SK-N-SH (cell line): ENCODE measurements around the gene FRMPD4. TPM values are rescaled to one million over a fixed set of nuclear protein-coding genes. Genes with fewer than 3 reads are reported as not detected.

ENCODE experiments used
- CTCF ChIA-PET: fragments of 300-600, 350-600 bp; formaldehyde crosslinking; extraction: SDS; loops from one replicate; lab custom pipeline; 2021; lab: Yijun Ruan, JAX
- POLR2A ChIA-PET: fragments of 350-600 bp; sonication (Branson Sonifier 250); formaldehyde crosslinking; extraction: SDS; loops from one replicate; lab custom pipeline; 2020; ENCODE audit warnings: antibody characterized with exemption, inconsistent platforms; lab: Yijun Ruan, JAX
- DNase-seq: peaks from one replicate; pipeline ENCODE4 v3.0.0; 2012
- H2AFZ ChIP-seq: fragments of 200-600 bp; sonication (generic); 2 replicates; pipeline ENCODE4 v1.8.1; 2016; ENCODE audit warnings: antibody characterized with exemption, mild to moderate bottlenecking, low read depth
- H3F3A ChIP-seq: fragments of 200-600 bp; sonication (generic); replicated peaks from 2 replicates; pipeline ENCODE3; 2016; ENCODE audit warnings: antibody characterized with exemption, mild to moderate bottlenecking; ENCODE audit not compliant: insufficient read depth
- H3K27ac ChIP-seq, 2 experiments: fragments of 200-500 bp in 1 of 2; fragments of 200-600 bp in 1 of 2; sonication (Bioruptor generic) in 1 of 2; sonication (generic), shearing (Covaris generic) in 1 of 2; 2 replicates each; pipeline versions ENCODE4 v1.5.1 to v1.6.1; 2014 to 2016; ENCODE audit warnings: low read depth in 2 of 2, inconsistent platforms in 1 of 2, low read length in 1 of 2, mild to moderate bottlenecking in 1 of 2, mixed read lengths in 1 of 2
- H3K27me3 ChIP-seq: fragments of 200-600 bp; sonication (generic), shearing (Covaris generic); 2 replicates; pipeline ENCODE4 v1.6.1; 2016; ENCODE audit warnings: mixed run types; ENCODE audit not compliant: insufficient read depth
- H3K36me3 ChIP-seq, 2 experiments: fragments of 200-500 bp in 1 of 2; fragments of 200-600 bp in 1 of 2; sonication (Bioruptor generic) in 1 of 2; sonication (generic) in 1 of 2; replicated peaks in 1 of 2; 2 replicates each; pipeline versions ENCODE3 to v1.5.1; 2014 to 2016; ENCODE audit warnings: low read length in 1 of 2, mild to moderate bottlenecking in 1 of 2; ENCODE audit not compliant: insufficient read depth in 2 of 2, control insufficient read depth in 1 of 2
- H3K4me1 ChIP-seq, 2 experiments: fragments of 200-500 bp in 1 of 2; fragments of 200-600 bp in 1 of 2; sonication (Bioruptor generic) in 1 of 2; sonication (generic), shearing (Covaris generic) in 1 of 2; 2 replicates each; pipeline versions ENCODE4 v1.5.1 to v1.6.1; 2014 to 2016; ENCODE audit warnings: low read depth in 1 of 2, low read length in 1 of 2, mixed run types in 1 of 2; ENCODE audit not compliant: insufficient read depth in 2 of 2, control insufficient read depth in 1 of 2
- H3K4me2 ChIP-seq: fragments of 200-600 bp; sonication (generic), shearing (Covaris generic); 2 replicates; pipeline ENCODE4 v1.6.1; 2017; ENCODE audit warnings: mixed run types
- H3K4me3 ChIP-seq, 2 experiments: fragments of 200-500 bp in 1 of 2; fragments of 200-600 bp in 1 of 2; sonication (Bioruptor generic) in 1 of 2; sonication (generic), shearing (Covaris generic) in 1 of 2; 2 replicates each; pipeline versions ENCODE4 v1.5.1 to v1.8.1; 2014 to 2016; ENCODE audit warnings: low read depth in 2 of 2, inconsistent platforms in 1 of 2, low read length in 1 of 2, mild to moderate bottlenecking in 1 of 2, mixed read lengths in 1 of 2, moderate library complexity in 1 of 2
- H3K79me2 ChIP-seq: fragments of 200-600 bp; sonication (generic); 2 replicates; pipeline ENCODE4 v1.8.1; 2017; ENCODE audit warnings: mild to moderate bottlenecking; ENCODE audit not compliant: insufficient read depth
- H3K9ac ChIP-seq: fragments of 200-600 bp; sonication (generic); 2 replicates; pipeline ENCODE4 v1.6.1; 2017; ENCODE audit warnings: mixed run types
- H3K9me2 ChIP-seq: fragments of 200-600 bp; sonication (generic); 2 replicates; pipeline ENCODE4 v1.6.1; 2017; ENCODE audit warnings: mixed run types
- H3K9me3 ChIP-seq: fragments of 200-600 bp; sonication (generic); 2 replicates; pipeline ENCODE4 v1.6.1; 2017; ENCODE audit warnings: mixed run types, mild to moderate bottlenecking, moderate library complexity
- H4K20me1 ChIP-seq: fragments of 200-600 bp; sonication (generic); 2 replicates; pipeline ENCODE4 v1.6.1; 2017; ENCODE audit warnings: mild to moderate bottlenecking, mixed run types; ENCODE audit not compliant: insufficient read depth
- CHD2 ChIP-seq: fragments of 150-350 bp; IDR thresholded peaks from 2 replicates; pipeline ENCODE4 v1.6.1; 2018; ENCODE audit warnings: low read length; ENCODE audit not compliant: partially characterized antibody
- EP300 ChIP-seq, 2 experiments: IDR thresholded peaks; 2 replicates each; pipeline versions ENCODE4 v1.4.0 to v1.6.1; 2012; ENCODE audit warnings: borderline replicate concordance in 1 of 2, low read depth in 1 of 2, low read length in 1 of 2
- EZH2phosphoT487 ChIP-seq: fragments of 200-600 bp; sonication (generic); IDR thresholded peaks from 2 replicates; pipeline ENCODE4 v1.6.1; 2017; ENCODE audit warnings: low read depth, mixed run types, mild to moderate bottlenecking, antibody characterized with exemption, moderate library complexity, borderline replicate concordance
- FOSL2 ChIP-seq: IDR thresholded peaks from 2 replicates; pipeline ENCODE4 v1.4.0; 2012; ENCODE audit warnings: low read depth, mild to moderate bottlenecking, moderate library complexity, borderline replicate concordance
- FOXJ3 ChIP-seq: sonication (generic); formaldehyde crosslinking; IDR thresholded peaks from 2 replicates; pipeline ENCODE4 v1.5.1; 2020; ENCODE audit warnings: mild to moderate bottlenecking, missing genetic modification reagents
- FOXM1 ChIP-seq: IDR thresholded peaks from 2 replicates; pipeline ENCODE4 v1.4.0; 2012; ENCODE audit warnings: low read depth, mild to moderate bottlenecking
- JUND ChIP-seq: IDR thresholded peaks from 2 replicates; pipeline ENCODE4 v1.4.0; 2012
- MEF2A ChIP-seq: IDR thresholded peaks from 2 replicates; pipeline ENCODE4 v1.4.0; 2012; ENCODE audit warnings: low read depth, borderline replicate concordance
- MXI1 ChIP-seq: IDR thresholded peaks from 2 replicates; pipeline ENCODE4 v1.6.1; 2012; ENCODE audit warnings: mild to moderate bottlenecking, low read depth, low read length, improper control_type of control experiment
- NFIC ChIP-seq: IDR thresholded peaks from 2 replicates; pipeline ENCODE4 v1.4.0; 2012; ENCODE audit warnings: borderline replicate concordance
- NRF1 ChIP-seq: IDR thresholded peaks from 2 replicates; pipeline ENCODE4 v1.6.1; 2012; ENCODE audit warnings: low read depth, mild to moderate bottlenecking, low read length
- PBX3 ChIP-seq: IDR thresholded peaks from 2 replicates; pipeline ENCODE4; 2012
- RCOR1 ChIP-seq: fragments of 150-350 bp; IDR thresholded peaks from 2 replicates; pipeline ENCODE4 v1.6.1; 2017; ENCODE audit warnings: antibody characterized with exemption, low read length
- SIN3A ChIP-seq: IDR thresholded peaks from 2 replicates; pipeline ENCODE4 v1.6.1; 2012; ENCODE audit warnings: low read depth, mild to moderate bottlenecking, low read length, moderate library complexity, borderline replicate concordance
- TAF1 ChIP-seq: IDR thresholded peaks from 2 replicates; pipeline ENCODE4 v1.6.1; 2012; ENCODE audit warnings: low read depth, mild to moderate bottlenecking, low read length, moderate library complexity, borderline replicate concordance
- TCF12 ChIP-seq: IDR thresholded peaks from 2 replicates; pipeline ENCODE4 v1.4.0; 2012
- TEAD4 ChIP-seq: IDR thresholded peaks from 2 replicates; pipeline ENCODE4 v1.4.0; 2012; ENCODE audit warnings: mild to moderate bottlenecking, borderline replicate concordance; ENCODE audit not compliant: insufficient read depth
- USF1 ChIP-seq: IDR thresholded peaks from 2 replicates; pipeline ENCODE4 v1.4.0; 2012; ENCODE audit warnings: low read depth, borderline replicate concordance
- WGBS: methylation state at CpG from one replicate; pipeline ENCODE4 v1.1.6; 2017; ENCODE audit warnings: low lambda C conversion rate; 5-methylcytosine and 5-hydroxymethylcytosine counted together
- polyA plus RNA-seq, 3 experiments: library from polyadenylated mRNA; depleted of rRNA; stranded (reverse); fragments of >200 nt; gene quantifications; 2 replicates each; pipeline ENCODE4 v1.2.3, GENCODE V29; 2012
- TF ChIP-seq, protein P1 (sequence below): IDR thresholded peaks from 2 replicates; pipeline ENCODE4 v1.4.0; 2012; ENCODE audit warnings: low read depth
- TF ChIP-seq, protein P2 (sequence below): fragments of 150-350 bp; IDR thresholded peaks from 2 replicates; pipeline ENCODE4 v1.6.1; 2017; ENCODE audit warnings: antibody characterized with exemption, low read length, low read depth, borderline replicate concordance
- TF ChIP-seq, protein P3 (sequence below): IDR thresholded peaks from 2 replicates; pipeline ENCODE4 v1.6.1; 2012; ENCODE audit warnings: mild to moderate bottlenecking, low read depth, low read length, moderate library complexity

FRMPD4 gene
- polyA plus RNA-seq, 1 of the 3 experiments (the other 2 are of a cell fraction), result not detected

DNA sequence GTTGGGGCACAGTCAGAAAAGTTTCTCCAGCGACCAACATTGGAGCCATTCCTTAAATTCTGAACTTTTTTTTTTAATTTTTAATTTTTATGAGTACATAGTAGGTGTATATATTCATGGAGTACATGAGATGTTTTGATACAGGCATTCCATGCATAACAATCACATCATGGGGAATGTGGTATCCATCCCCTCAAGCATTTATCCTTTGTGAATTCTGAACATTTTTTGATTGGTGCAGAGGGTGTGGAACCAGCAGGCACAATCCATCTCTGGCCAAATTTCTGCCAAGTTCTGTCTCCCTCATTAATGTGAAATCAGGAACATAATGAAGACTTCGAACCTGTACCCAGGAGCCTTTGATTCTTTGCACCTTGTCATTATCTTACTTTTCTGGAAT, 267.0 kb downstream of the FRMPD4 start:
- no peak overlapping the region for H3K27ac ChIP-seq
- H3K79me2 ChIP-seq, result no peaks in the 10 kb centered on the region
- no peaks in the 10 kb centered on the region for H3K36me3 ChIP-seq
- TF ChIP-seq FOSL2, result no peak
- no peak for TF ChIP-seq CHD2
- TF ChIP-seq TEAD4, result no peak
- TF ChIP-seq TCF12, result no peak
- no peak for TF ChIP-seq USF1
- TF ChIP-seq FOXJ3 (CRISPR knock-in tag), result no peak
- no peak for TF ChIP-seq JUND
- TF ChIP-seq NRF1, result no peak
- no peak for TF ChIP-seq EZH2phosphoT487
- no peak for TF ChIP-seq TAF1
- TF ChIP-seq FOXM1, result no peak
- no peak for TF ChIP-seq RCOR1
- TF ChIP-seq MXI1, result no peak
- TF ChIP-seq, protein P1, sequence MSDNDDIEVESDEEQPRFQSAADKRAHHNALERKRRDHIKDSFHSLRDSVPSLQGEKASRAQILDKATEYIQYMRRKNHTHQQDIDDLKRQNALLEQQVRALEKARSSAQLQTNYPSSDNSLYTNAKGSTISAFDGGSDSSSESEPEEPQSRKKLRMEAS, result no peak
- no peak for TF ChIP-seq PBX3
- TF ChIP-seq, protein P2, sequence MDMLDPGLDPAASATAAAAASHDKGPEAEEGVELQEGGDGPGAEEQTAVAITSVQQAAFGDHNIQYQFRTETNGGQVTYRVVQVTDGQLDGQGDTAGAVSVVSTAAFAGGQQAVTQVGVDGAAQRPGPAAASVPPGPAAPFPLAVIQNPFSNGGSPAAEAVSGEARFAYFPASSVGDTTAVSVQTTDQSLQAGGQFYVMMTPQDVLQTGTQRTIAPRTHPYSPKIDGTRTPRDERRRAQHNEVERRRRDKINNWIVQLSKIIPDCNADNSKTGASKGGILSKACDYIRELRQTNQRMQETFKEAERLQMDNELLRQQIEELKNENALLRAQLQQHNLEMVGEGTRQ, result no peak
- no peak for TF ChIP-seq MEF2A
- 3% methylated on average over 2 of the region's 2 CpGs for WGBS
- H3K4me2 ChIP-seq, result no peak overlapping the region
- H3K4me3 ChIP-seq, result no peak overlapping the region
- H3F3A ChIP-seq, result no peaks in the 10 kb centered on the region
- H3K9me3 ChIP-seq, result no peaks in the 10 kb centered on the region
- peaks cover 11% of the 10 kb centered on the region; the same call in 1 of the 2 replicates for H3K27me3 ChIP-seq
- POLR2A ChIA-PET, result no interaction called here
- H3K9me2 ChIP-seq, result no peaks in the 10 kb centered on the region
- H3K4me1 ChIP-seq, result no peaks in the 10 kb centered on the region
- H4K20me1 ChIP-seq, result no peaks in the 10 kb centered on the region
- H3K9ac ChIP-seq, result no peak overlapping the region
- no peak for DNase-seq
- no peak overlapping the region for H2AFZ ChIP-seq
- CTCF ChIA-PET, result no interaction called here

GRCh38 chrX:12410523-12410922, 272.2 kb downstream of the FRMPD4 start:
- Histone ChIP-seq H3K9me2 (no peaks in the 10 kb centered on the region), H3K4me3 (no peak overlapping the region), H3K27ac (no peak overlapping the region), H3K27me3 (peaks cover 19% of the 10 kb centered on the region; the same call in 1 of the 2 replicates), H2AFZ (no peak overlapping the region), H3K9me3 (no peaks in the 10 kb centered on the region), H3K4me2 (no peak overlapping the region), H3K9ac (no peak overlapping the region), H4K20me1 (no peaks in the 10 kb centered on the region), H3K79me2 (no peaks in the 10 kb centered on the region), H3K36me3 (no peaks in the 10 kb centered on the region), H3K4me1 (no peaks in the 10 kb centered on the region), H3F3A (no peaks in the 10 kb centered on the region)
- POLR2A ChIA-PET, result no interaction called here
- WGBS, result 7% methylated on average over 6 of the region's 6 CpGs
- DNase-seq, result no peak
- CTCF ChIA-PET, result no interaction called here
- TF ChIP-seq NFIC (no peak), EP300 (IDR thresholded peaks at IDR 0.05; ENCODE audit: borderline replicate concordance in 1 of 2, low read depth in 1 of 2, low read length in 1 of 2) (no peak), SIN3A (no peak), EZH2phosphoT487 (no peak), TAF1 (no peak)
- TF ChIP-seq, protein P3, sequence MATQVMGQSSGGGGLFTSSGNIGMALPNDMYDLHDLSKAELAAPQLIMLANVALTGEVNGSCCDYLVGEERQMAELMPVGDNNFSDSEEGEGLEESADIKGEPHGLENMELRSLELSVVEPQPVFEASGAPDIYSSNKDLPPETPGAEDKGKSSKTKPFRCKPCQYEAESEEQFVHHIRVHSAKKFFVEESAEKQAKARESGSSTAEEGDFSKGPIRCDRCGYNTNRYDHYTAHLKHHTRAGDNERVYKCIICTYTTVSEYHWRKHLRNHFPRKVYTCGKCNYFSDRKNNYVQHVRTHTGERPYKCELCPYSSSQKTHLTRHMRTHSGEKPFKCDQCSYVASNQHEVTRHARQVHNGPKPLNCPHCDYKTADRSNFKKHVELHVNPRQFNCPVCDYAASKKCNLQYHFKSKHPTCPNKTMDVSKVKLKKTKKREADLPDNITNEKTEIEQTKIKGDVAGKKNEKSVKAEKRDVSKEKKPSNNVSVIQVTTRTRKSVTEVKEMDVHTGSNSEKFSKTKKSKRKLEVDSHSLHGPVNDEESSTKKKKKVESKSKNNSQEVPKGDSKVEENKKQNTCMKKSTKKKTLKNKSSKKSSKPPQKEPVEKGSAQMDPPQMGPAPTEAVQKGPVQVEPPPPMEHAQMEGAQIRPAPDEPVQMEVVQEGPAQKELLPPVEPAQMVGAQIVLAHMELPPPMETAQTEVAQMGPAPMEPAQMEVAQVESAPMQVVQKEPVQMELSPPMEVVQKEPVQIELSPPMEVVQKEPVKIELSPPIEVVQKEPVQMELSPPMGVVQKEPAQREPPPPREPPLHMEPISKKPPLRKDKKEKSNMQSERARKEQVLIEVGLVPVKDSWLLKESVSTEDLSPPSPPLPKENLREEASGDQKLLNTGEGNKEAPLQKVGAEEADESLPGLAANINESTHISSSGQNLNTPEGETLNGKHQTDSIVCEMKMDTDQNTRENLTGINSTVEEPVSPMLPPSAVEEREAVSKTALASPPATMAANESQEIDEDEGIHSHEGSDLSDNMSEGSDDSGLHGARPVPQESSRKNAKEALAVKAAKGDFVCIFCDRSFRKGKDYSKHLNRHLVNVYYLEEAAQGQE, result no peak
